ENCODE results near the gene PLA2G4A.

PLA2G4A gene

GRCh38 chr1:186843931-186844330 is 15.2 kb downstream of the PLA2G4A start:
- ChIA-PET POLR2A (ENCODE audit: low non-redundant PET) (no interaction called here), CTCF (no interaction called here)
- TF ChIP-seq CTCF (conservative IDR thresholded peaks at IDR 0.05; ENCODE audit: low read depth): no peak
- no peak overlapping the region for H3K27ac ChIP-seq
- no peak for DNase-seq (ENCODE audit: low spot score)

- no peak for TF ChIP-seq CTCF (conservative IDR thresholded peaks at IDR 0.05; ENCODE audit: low read depth)
- CTCF ChIA-PET: no interaction called here
- DNase-seq (ENCODE audit: low spot score): no peak
- no peak overlapping the region for H3K27ac ChIP-seq
- POLR2A ChIA-PET (ENCODE audit: low non-redundant PET): no interaction called here
Measured at GRCh38 chr1:186845576-186846210, 16.9 kb downstream of the PLA2G4A start.

GRCh38 chr1:186848509-186849130 is 19.9 kb downstream of the PLA2G4A start:
- TF ChIP-seq CTCF (conservative IDR thresholded peaks at IDR 0.05; ENCODE audit: low read depth): no peak
- ChIA-PET POLR2A (ENCODE audit: low non-redundant PET) (no interaction called here), CTCF (no interaction called here)
- no peak for DNase-seq (ENCODE audit: low spot score)
- H3K27ac ChIP-seq: no peak overlapping the region

- ChIA-PET POLR2A (ENCODE audit: low non-redundant PET) (no interaction called here), CTCF (no interaction called here)
- DNase-seq (ENCODE audit: low spot score): no peak
- no peak for TF ChIP-seq CTCF (conservative IDR thresholded peaks at IDR 0.05; ENCODE audit: low read depth)
- no peak overlapping the region for H3K27ac ChIP-seq
Measured at GRCh38 chr1:186849271-186849671, 20.5 kb downstream of the PLA2G4A start.

- no peak for TF ChIP-seq CTCF (conservative IDR thresholded peaks at IDR 0.05; ENCODE audit: low read depth)
- no peak for DNase-seq (ENCODE audit: low spot score)
- ChIA-PET POLR2A (ENCODE audit: low non-redundant PET) (no interaction called here), CTCF (no interaction called here)
- H3K27ac ChIP-seq: no peak overlapping the region
Measured at GRCh38 chr1:186849826-186850225, 21.1 kb downstream of the PLA2G4A start.

- TF ChIP-seq CTCF (conservative IDR thresholded peaks at IDR 0.05; ENCODE audit: low read depth): no peak
- DNase-seq (ENCODE audit: low spot score): no peak
- ChIA-PET POLR2A (ENCODE audit: low non-redundant PET) (no interaction called here), CTCF (no interaction called here)
- H3K27ac ChIP-seq: no peak overlapping the region
Measured at GRCh38 chr1:186854102-186854501, 25.4 kb downstream of the PLA2G4A start.
